GM10847 (cell line): ENCODE results near the gene GMPPA.

ENCODE experiments used
- POLR2A ChIP-seq: IDR thresholded peaks from 2 replicates; pipeline ENCODE4 v1.6.1; 2011; ENCODE audit not compliant: insufficient read length; ENCODE audit errors: extremely low read depth

The GMPPA gene

GRCh38 chr2:219515874-219516629 is 17.4 kb downstream of the GMPPA start:
- TF ChIP-seq POLR2A: no peak

GRCh38 chr2:219516888-219517287 is 18.2 kb downstream of the GMPPA start:
- TF ChIP-seq POLR2A: no peak

DNA sequence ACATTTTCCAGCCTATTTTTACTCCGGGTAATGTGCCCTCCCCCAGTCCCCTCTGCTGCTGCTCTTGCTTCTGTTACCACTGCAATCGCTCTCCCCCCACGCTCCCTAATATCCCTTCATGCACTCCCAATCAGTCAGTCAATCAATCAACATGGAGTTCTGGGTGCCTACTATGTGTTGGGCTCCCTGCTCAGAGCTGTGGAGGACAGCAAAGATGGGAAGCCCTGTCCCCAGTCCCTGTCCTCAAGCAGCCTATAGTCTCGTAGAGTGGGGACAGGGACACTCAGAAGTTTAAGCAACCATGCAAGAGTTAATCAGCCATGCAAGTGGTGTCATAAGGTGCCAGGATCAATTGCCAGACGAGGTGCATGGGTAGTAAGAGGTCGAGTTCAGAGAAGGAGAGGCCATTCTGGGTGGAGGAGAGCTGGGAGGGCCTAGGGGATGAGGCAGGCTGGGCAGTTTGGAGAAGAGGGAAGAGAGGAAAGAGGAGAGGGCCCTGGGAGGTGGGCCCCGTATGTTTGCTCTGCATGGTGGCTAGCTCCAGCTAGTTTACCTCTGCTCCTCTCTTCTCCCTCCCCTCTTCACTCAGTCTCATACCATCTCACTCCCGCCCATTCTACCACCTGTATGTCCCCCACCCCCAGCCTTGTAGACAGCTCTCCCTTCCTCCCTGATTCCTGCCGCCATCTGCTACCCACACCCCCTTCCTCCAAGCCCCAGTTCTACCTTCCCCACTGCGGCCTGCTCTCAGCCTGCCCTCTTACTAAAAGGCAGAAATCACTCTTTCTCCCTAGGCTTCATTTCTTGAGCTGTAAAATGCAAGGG is 19.5 kb downstream of the GMPPA start:
- no peak for TF ChIP-seq POLR2A

GRCh38 chr2:219519526-219519916 is 20.8 kb downstream of the GMPPA start:
- no peak for TF ChIP-seq POLR2A

DNA sequence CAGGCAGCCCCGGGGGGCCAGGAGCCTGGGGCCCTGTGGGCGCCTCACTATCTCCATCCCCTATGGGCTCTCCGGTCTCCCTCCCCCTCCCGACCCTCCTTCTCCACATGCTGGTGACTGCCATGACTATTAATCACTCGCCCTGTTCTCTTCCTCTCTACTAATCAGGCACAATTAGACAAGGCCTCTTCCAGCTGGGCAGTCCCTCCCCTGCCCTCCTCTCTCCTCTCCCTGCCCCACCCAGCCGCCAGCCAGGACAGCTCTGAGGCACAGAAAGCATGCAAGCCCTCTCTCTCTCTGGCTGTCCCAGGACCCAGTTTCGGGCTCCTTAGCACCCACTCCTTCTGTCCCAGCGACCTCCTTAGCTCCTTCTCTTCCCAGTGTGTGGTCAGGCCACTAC is 21.4 kb downstream of the GMPPA start:
- no peak for TF ChIP-seq POLR2A

- TF ChIP-seq POLR2A: no peak
These were observed 22.6 kb downstream of the GMPPA start for GRCh38 chr2:219521066-219521880.

DNA sequence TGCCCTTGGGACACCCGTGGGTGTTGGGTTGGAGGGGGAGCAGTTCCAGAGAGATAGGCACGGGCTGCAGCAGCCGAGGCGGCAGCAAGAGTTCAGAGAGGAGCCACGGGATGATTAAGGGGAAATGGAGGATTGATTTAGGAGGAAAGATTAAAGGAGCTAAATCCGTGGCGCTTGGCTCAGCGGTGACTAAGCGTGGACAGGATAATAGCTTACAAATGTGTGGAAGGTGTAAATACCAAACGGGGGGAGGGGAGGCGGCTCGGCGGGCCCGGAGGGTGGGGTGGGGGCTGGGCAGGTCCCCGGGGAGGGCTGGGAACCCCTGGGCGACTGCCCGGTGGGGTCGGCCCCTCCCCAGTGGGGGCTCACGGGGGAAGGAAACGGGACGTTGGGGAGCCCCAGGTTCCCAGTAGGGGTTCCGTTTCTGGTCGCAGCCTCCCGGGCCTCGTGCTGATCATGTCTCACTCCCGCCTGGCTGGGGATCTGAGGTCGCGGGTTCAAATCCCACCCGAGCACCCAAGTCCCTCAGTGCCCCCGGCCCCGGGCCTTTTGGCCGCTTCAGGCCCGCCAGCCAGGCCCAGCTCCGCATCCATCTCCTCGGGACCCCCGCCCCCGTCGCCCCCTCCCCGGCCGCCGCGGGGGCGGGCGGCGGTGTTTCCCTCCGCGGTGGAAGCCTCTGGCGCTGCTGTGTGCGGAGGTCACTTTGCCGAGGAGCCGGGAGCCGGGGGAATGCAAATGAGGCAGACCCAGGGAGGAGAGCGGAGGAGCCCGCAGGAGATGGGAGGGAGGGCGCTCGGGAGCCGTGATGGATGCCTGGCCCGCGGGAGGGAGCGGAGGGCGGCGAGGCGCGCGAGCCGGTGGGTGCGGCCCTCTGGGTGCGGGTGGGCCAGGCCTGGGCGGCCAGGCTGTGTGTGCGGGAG is 23.7 kb downstream of the GMPPA start:
- no peak for TF ChIP-seq POLR2A

DNA sequence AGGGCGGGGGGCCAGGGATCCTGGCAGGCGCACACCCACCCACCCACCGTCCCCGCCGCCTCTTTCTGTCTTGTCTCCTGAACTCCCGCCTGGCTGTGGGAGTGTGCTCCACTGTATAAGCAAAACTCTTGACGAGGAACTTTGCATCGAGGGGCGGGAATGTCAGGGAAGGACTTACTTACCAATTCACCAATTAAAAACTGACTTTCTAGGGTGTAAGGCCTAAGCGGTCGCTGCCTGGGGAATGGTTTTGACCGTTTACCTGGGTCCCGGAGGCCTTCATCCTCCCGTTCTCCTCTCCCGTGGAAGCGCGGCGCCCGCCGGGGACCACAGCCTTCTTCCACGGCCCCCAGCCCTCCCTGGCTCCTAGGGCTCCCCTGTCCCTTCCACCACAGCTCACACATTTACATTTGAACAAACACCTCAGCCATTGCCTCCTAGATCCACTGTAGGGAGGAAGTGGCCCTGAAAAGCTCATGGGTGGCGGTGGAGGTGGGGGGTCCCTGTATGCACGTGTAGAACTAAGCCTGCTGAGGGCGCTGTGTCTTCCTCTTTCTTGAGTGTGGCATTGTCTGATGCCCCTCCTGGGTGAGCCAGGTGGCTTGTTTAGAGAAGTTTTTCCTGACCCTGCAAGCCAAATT is 24.5 kb downstream of the GMPPA start:
- TF ChIP-seq POLR2A: no peak

DNA sequence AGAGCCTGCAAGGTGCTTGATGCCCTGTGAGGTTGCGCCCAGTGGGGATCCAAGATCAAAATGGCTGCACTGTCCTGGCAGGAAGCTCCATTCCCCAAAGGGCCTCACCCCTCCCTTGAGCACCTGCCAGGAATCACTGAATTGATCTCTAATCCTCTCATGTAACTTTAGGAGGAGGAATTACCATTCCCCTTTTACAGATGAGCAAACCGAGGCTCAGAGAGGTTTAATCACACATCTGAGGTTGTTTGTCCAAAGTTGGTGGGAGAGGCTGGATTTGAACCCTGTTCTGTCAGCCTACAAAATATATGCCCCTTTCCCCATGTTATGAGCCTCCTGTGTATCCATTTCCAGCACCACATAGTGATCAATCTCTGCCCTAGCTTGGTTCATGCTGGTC is 26.1 kb downstream of the GMPPA start:
- no peak for TF ChIP-seq POLR2A

DNA sequence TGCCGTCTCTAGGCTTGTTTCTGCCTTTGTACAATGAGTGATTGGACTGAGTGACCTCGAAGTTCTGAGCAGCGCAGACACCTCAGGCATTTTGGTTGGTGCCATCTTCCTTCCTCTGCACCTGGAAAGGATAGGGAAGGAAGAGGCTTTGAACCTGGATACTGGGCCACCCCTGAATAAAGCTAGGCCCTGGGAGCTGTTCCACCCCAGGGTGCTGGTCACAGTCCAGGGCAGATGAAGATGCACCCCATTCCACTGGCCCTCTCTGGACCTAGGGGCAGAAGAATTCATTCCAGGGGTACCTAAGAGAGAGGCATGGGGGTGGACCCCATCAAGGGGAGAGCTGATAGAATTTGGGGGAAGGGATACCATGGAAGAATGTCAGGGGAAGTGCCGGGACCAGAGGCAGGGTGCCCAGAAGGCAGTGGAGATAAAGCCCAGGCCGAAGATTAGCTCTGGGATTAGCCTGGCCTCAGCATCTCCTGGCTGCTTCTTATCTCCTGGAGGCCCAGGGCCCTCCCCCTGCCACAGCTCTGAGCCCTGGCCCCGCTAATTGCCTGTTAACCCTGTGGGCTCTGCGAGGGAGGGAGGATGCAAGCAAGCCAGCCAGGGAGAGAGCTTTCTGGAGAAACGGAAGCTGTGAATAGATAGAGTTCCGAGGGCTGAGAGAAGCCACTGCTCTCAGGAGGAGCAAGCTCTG is 27.0 kb downstream of the GMPPA start:
- no peak for TF ChIP-seq POLR2A

- TF ChIP-seq POLR2A: no peak
These were observed 27.8 kb downstream of the GMPPA start for GRCh38 chr2:219526320-219527075.

DNA sequence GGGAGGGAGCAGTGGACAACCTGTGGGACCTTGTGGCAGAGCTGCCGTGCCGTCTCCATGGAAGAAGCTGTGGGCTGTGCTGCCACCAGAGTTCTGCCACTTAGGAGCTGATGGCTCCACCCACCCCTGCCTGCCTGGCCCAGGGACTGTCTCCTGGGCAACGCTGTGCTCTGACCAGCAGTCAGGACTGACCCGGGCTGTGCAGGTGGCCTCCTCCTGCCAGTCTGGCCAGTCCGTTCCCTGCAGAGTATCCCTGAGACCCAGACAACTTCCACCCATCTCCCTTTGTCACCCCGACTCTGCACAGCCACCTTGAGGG is 28.3 kb downstream of the GMPPA start:
- no peak for TF ChIP-seq POLR2A

DNA sequence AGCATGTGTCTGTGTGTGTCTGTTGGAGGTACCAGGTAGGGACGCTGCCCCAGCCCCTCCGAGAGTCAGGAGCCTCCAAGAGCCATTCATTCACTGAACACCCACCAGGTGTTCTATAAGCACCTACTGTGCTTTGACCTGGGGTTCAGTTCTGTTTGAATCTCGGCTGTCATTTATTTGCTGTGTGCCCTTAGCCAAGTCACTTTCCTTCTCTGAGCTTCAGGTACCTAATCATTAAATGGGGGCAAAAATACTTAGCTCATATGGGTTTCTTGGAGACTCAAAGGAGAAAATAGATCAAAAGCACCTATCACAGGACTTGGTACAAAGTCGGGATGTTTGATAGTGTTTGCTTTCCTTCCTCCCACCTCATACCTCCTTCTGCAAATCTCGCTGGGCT is 28.8 kb downstream of the GMPPA start:
- no peak for TF ChIP-seq POLR2A
